HG03159 (cell line): ENCODE results near the gene FAM171A1.

Source experiments
- ATAC-seq: cut with Tn5 transposase; IDR thresholded peaks from one replicate; pipeline ENCODE4 v1.9.1; 2021; ENCODE audit warnings: mild to moderate bottlenecking, moderate library complexity; ENCODE audit not compliant: unreplicated experiment

The FAM171A1 gene

DNA sequence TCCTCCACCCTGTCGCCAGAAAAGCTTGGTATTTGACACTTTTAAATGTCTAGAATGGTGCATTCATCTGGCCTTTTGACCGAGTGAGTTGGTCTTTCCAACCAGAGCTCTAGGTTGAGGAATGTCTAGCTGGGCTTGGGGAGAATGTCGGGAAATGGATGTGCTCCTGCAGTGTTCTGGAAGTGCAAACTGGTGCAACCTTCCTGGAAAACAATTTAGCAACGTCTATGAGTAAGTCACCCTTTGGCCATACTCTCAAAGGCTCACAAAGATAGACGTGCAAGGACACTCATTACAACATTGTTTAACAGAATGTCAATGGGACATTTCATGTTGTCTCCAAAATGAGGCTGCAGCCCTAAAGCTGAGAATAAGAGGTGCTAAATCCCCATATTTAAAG lies 190.4 kb downstream of the FAM171A1 start:
- no peak for ATAC-seq

DNA sequence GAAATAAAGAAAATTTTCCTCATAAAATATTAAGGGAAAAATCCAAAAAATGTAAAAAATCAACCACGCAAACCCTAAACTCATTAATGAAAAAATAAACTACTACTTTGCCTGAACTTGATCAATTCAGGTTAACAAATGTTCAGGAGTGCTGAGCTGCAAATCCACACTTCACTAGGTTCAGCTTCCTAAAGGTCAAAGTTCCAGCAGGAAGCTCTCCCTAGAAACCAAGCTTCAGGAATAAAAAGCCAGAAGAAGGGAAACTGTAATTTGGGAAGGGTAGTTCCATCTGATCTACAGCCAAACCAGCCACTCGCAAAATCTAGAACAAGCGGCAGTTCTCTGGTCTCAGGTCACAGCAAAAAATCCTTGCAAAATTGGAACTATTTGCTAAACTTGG lies 194.8 kb downstream of the FAM171A1 start:
- no peak for ATAC-seq

DNA sequence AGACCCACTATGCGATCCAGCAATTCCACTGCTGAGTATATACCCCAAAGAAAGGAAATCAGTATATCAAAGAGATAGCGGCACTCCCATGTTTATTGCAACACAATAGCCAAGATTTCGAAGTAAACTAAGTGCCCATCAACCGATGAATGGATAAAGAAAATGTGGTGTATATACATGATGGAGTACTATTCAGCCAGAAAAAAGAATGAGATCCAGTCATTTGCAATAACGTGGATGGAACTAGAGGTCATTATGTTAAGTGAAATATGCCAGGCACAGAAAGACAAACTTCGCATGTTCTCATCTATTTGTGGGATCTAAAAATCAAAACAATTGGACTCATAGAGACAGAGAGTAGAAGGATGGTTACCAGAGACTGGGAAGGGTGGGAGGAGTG lies 195.5 kb downstream of the FAM171A1 start:
- ATAC-seq: no peak

DNA sequence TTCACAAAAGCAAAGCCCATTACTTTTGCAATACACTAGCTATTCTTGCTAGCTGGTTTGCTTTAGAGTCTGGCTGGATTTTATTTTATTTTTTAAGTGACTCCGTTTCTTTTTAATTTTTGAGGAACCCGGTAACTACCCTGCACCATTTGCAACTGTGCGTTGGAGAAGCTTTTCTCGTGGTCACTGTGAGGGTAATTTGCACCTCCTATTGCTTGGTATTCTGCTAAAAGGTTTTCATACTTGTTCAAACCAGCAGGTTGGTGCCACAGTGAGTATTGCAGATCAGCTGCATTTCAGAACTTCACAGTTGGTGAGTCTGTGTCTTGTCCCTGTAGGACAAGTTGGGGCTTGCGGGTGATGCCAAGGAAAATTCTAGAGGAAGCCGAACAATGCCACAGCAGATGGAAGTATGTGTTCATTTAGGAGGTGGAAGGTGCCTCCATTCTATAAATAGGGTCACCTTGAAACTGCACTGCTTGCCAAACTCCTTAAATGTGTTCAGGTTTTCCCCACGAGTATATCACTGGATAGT lies 198.7 kb downstream of the FAM171A1 start:
- ATAC-seq: no peak

DNA sequence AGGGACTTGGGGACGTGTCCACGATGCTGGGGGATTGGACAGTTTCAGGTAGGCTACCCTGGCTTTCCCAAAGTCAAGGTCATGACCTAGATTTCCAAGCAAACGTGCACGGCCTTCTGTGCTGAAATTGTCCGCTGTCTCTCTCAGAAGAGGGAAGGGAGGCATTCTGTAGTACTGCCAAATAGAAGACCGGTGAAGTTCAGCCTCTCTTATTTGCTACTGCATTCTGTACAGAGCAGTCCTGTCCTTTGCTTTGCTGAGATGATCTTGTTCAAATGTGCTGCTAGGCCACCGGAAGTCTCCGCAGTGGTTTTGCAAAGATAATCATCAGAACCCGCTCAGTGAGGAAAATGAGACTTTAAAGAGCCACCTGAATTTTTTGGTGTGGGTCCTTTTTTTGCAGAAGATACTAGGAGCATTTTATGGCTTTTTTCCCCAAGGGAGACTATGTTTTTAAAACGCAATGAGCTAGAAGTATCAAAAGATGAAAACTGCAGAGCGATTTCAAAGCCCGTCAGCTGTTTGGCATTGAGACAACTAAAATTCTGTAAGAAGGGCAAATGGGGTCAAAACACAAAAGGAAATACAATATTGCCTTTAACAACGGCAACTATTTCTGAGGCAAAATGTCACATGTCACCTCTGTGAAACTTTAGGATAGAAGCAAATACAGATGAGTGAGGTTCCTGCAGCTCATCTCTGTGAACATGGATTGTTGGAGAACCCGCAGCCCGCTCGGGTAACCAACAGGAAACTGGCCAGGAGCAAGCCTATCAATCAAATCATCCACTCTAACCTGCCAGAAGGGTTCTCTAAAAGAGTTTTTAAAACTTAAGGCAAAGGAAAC lies 201.3 kb downstream of the FAM171A1 start:
- no peak for ATAC-seq

DNA sequence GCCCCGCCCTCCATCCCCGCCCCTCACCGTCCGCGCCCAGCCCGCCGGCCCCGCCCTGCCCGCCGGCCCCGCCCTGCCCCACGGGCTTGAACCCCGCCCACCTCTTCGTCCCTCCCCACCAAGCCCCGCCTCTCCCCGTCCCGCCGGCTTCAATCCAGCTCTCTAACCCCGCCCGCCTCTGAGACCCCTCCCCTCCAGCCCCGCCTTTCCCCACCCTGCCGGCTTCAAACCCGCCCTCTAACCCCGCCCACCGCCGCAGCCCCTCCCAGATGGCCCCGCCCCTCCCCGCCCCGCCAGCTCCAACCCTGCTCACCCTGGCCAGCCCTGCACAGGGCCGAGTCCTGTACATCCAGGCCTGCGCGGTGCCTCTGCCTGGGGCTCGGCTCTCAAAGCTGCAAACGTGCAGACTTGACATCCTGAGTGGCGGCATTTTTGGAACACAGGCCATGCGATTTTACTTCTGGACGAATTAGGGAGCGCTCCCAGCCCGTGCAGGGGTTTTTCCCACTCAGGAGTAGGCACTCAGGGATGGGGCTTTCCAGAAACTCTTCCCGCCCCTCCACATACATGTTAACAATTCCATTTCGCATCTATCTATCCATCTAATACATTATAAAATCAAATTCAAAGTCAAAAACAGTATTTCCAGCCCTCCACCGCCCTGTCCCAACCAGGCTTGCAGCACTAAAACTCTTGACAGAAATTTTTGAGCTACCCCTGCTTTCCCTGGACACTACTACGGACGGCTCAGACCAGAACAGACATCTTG lies 202.1 kb downstream of the FAM171A1 start:
- peak; percentile 38 for ATAC-seq

DNA sequence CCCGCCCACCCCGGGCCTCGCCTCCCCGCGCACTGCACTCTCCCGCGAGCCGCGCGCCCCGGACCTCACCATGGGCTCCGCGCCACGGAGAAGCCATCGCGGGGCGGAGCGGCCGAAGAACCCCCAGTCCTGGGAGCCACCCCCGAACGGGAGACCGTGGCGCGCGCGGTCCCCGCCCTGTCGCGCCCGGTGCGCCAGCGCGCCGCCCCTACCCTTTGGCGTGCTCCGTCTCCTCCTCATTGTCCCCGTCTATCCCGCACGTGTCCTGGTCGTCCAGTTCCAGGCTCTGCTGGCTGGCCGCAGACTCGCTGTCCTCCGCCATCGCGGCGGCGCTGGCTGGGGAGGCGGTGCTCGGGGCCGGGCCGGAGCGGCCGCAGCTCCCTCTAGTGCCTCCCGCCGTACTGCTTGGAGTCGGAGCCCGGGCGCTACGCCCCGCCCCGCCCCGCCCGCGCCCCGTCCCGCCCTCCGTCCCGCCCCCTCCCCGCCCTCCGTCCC lies 202.8 kb downstream of the FAM171A1 start, which contains the start of gene NMT2:
Gene NMT2, minus strand, starts transcription at position 403 of the 495 bp plus-strand sequence. Its CDS starts 81 bp downstream, at position 322.
- ATAC-seq: peak; percentile 83

DNA sequence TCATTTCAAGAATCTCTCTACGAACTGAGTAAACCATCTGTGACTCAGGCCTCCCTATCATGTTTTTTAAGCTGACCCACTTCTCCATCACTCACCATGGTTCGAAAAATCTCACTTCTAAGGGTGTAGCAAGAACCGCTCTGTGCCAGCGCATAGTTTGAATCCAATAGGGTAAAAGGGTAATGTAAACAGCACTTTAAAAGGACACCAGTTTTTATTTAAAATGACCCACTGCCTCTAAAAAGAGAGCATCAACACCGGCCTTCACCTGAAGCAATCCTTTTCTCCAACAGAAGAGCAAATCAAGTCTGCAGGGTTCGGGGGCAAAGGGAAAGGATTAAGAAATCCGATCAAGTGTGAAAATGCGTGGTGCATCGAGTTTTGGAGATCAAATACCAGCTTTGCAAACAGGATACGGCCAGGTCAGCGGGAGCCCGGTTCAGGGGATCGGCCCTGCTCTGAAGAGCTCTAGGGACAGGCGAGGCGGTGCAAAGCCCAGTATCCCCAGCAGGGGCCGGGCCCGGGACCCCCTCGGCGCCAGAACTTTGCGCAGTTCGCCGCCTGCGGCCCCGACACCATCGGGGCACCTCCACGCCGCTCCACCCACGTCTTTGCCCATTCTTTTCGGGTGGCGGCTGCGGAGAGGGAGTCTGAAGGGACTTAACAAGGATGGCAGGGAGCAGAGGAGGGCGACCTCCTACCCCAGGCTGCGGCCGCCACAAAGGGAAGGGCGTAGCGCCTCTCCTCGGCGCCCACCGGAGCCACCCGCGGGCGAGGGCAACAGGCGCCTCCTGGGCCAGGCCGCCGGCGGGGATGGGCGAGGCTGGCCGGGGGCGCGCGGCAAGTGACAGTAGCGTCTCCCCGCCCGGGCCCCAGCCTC lies 203.4 kb downstream of the FAM171A1 start:
- peak; percentile 50 for ATAC-seq

DNA sequence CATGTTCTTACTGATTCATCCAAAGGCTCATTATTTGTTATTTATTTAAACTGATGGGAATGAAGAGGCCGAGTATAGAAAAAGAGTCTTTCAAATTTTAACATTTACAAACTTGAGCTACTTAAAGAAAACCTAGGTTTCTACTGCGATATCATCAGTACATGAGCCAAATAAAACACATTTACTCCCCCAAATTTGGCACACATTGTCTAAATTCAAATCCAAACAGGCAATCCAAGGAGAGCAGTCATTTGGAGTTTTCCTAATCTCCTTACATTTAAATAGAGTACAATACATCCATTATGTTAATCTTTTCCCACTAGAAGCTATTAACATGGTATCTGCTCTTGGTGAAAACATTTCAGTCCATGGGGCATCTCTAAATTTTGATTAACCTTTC lies 204.8 kb downstream of the FAM171A1 start:
- no peak for ATAC-seq

DNA sequence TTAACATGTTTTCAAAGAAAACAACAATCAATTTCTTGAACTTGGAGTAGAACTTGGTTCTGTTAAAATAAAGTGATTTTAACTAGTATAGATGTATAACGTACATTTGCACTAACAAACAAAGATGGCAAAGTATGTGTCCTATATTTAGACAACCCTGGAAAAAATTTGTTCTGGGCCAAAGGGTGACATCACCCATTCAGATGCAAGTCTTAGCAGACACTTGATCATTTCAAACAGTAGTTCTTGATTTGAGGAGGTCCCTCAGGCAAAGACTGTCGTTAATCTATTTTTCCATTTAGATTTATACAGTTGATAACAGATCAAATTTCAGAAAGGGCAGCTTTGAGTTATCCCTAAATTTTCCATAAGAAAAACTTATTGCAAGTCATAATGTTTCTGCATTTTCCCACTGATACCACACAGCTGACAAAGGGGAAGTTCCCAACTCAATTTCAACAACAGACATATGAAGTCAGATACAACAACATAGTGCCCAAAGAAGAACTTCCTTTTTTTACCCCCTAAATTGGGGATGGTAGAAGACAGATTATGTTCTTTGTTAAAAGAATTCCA lies 207.7 kb downstream of the FAM171A1 start:
- ATAC-seq: no peak
